Measurements from ENCODE around the gene TGDS.

GRCh38 chr13:94608586-94608985, 12.6 kb upstream of the TGDS start:
- TF ChIP-seq EZH2 (IDR thresholded peaks at IDR 0.05; ENCODE audit: borderline replicate concordance), result no peak
- no peak for TF ChIP-seq CTCF (IDR thresholded peaks at IDR 0.05; ENCODE audit: poor library complexity)

Measured in hepatocyte (in vitro differentiated cells).